T follicular helper cell (primary cell): ENCODE measurements around the gene TMEM18.

Experiments
- DNase-seq: peaks from one replicate; pipeline ENCODE4 v3.0.0-alpha.2; 2020; ENCODE audit warnings: low read depth

Gene TMEM18

DNA sequence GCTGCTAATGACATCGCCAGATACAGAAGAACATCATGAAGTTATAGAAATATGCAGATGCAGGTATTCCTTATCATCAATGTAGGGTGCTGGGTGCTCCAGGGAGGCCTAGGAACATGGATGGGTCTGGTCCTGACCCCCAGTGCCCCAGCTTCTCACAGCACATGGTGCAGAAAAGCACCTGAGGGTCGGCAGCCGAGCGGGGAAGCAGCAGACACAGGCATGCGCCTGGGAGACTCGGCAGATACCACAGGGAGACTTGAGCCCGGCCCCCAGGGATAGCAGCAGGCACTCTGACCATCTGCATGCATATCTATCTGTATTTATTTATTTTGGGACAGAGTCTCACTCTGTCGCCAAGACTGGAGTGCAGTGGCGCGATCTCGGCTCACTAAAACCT, 43.2 kb downstream of the TMEM18 start:
- no peak for DNase-seq

DNA sequence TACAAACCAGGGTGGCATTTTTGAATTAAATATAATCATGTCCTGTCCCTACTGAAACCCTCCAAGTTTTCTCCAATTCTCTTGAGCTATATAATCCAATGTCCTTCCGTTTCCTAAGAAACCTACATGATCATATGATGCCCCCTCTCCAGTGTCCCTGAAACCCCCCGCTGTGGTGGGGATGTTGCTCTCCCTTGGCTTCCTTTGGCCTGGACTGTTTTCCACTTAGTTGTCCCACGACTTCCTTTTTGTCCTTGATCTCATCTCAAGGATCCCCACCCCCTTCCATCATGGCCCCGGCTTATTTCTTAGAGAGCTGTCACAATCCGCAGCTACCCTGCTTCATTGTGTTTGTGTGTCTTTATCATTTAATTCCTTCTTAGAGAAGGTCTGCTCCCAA, 43.8 kb downstream of the TMEM18 start:
- no peak for DNase-seq

DNA sequence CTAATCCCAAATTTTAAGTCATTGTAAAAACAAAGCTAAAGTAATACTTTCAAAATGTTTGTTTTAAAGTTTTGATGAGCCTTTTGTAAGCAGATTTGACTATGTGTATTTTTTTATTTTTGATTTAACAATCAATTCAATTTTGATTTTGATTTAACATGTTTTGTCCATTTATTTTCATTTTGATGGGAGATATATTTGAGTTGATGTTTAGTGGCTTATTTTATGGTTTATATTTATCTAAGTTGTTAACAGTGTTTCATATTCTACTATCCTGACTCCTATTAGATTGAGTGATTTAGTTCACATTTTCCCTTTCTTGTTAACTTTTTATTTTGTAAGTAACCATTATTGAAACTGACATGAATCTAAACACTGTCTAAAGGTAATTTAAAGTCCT, 44.7 kb downstream of the TMEM18 start:
- no peak for DNase-seq

DNA sequence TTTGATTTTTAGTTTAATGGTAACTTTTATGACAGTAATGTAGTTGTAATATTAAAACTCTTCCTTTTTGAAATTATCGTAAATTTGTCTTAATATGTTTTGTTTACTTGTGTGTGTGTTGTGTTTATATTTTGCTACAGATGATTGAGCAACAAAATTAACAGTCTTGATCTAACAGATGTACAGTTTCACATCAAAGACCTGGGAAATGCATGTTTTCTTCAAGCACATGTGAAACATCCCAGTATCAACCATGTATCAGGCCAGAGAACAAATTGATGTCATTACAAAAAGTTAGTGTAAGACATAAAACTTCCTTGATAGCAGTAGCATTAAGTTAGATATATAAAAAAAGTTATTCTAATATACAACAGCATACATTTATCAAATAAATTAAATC, 45.5 kb downstream of the TMEM18 start:
- DNase-seq = no peak

DNA sequence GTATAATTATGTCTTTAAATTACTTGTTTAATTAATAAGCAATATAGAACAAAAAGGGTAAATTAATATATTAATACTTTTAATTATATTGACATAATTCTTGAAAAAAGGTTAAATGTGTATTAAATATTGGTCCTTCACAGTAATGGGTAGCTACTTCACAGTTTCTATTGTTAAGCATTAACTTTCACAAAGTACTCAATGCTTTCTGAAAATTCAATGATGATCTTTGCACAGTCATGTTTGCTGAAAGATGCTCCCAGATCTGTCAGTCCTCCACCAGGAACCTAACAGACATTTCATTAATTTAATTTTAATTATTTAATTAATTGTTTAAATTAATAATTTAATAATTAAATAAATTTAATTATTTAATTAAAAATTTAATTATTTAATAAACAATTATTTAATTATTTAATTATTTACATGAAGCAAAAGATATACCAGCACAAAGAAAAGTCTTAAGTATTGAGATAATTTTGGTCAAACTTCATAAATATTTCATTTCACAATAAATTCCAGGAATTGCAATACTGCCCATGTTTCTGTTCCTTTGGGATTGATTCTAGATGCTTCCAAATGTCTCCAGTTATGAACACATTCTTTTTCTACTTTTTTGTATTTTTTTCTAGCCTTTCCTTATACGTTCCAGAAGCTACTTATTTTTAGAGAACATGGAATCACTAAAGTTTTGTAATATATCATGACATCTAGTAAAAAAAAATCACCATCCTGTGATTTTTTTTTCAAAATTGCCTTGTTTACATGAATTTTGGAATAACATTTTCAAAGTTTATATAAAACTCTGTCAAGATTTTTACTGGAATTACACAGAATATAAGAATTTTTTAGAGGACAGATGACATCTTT, 46.5 kb downstream of the TMEM18 start:
- no peak for DNase-seq

DNA sequence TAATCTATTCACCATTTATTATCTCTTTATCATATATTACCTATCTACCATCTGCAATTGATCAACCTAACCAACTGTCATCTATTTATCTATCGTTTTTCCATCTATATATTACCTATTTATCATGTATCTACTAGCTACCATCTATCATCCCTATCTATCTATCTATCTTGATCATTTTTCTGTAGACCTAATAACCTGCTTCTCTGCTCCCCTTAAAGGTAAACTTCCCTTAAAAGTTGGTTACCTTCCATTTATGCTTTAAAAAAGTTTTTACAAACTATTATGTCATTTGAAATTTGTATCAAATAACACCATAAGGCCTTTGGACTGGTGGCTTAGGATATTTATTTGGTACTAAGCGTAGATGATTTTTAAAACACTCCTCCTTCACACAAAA, 47.2 kb downstream of the TMEM18 start:
- no peak for DNase-seq

DNA sequence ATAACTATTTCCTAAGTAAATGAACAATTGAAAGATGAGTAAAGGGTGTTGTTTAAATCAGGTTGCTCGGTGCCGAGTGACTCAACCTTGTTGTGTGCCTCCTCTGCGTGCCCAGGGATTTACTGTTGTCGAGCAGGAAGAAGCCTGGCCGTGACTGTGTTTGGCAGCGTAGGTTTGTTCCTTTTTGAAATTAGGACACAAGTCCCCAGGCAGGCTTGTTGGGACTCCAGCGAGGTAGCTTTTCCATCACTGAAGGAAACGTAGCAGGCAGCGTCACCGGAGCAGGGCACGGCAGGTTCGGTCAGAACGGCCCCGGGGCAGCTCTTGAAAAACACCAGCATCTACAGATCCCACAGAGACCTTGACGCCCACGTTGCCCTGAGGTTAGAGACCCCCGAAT, 48.6 kb downstream of the TMEM18 start:
- no peak for DNase-seq

DNA sequence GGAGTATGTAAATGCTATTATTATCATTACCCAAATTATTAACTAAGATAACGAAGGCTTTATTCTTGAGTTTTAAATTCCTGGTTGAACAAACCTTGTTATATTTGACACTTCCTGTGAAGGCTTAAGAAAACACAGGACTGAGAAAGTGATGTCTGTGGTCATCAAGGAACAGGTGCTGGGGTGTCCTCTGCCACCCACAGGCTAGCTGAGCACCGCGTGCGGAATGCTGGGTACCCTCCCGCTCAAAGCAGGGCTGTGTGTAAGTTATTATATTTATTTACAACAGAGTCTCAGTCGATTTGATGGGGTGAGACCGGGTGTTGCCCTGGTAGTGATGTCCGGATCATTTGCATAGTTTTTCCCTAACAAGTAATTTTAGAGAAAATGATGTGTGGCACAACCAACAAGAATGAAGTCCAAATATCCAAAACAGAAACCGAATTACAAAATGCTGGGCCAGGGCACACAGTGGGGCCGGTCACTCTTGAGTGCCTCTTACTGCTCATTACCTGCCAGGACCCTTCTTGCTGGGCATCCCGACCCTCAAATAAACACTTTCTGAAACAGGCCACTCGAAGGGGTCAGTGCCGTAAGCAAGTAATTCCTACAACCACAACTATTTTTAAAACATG, 49.2 kb downstream of the TMEM18 start:
- no peak for DNase-seq

DNA sequence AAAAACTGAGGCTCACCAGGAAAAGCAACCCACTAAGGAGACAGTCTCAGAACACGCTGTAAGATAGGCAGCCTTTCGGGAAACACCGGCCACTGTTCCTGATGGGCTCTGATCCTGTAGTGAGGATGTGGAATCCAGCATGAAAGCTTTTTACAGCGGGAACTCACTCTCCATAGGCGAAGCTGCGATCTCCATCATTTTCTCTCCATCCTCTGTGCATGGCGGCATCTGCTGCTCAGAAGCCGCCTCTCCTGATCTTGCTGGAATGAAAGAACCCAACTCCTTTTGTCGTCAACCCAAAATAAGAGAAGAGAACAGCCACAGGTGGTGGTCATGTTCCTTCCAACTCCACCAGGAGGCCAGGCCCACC, 49.9 kb downstream of the TMEM18 start:
- DNase-seq = no peak

DNA sequence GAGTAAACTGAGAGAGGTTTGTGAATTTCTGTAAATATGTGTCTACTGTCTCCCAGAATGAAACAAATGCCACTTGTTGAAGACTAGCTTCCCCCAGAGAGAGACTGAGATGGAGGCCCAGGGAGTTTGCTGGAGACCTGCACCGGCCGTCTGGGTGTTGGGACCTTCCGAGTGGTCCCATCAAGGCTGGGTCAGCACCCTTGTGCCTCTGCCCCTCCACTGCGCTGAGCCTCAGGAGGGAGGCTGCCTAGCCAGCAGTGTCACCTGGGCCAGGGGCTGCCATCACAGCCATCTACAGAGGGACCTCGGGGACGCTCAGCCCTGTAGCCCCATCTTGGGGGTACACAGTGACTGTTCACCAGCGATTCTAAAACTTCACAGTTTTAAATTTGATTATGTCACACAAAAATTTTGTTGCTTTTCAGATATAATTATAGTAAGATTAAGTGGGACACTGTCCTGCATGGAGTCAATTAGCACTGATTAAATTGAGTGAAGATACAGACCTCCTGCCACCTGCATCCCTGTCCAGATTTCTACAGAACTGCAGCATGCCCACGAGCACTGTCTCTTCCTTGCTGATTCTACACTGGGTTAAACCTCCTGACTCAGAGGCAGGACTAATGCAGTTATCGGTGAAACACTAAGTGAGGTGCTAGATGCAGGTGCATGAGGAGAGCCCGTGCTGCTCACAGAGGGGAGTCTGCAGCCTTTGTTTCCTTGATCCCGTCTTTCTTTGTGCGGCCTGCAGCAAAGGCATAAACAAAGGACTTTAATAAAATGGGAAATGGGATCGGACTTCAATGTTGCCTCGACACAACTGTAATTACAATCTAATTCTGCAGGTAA, 50.5 kb downstream of the TMEM18 start:
- DNase-seq = no peak

DNA sequence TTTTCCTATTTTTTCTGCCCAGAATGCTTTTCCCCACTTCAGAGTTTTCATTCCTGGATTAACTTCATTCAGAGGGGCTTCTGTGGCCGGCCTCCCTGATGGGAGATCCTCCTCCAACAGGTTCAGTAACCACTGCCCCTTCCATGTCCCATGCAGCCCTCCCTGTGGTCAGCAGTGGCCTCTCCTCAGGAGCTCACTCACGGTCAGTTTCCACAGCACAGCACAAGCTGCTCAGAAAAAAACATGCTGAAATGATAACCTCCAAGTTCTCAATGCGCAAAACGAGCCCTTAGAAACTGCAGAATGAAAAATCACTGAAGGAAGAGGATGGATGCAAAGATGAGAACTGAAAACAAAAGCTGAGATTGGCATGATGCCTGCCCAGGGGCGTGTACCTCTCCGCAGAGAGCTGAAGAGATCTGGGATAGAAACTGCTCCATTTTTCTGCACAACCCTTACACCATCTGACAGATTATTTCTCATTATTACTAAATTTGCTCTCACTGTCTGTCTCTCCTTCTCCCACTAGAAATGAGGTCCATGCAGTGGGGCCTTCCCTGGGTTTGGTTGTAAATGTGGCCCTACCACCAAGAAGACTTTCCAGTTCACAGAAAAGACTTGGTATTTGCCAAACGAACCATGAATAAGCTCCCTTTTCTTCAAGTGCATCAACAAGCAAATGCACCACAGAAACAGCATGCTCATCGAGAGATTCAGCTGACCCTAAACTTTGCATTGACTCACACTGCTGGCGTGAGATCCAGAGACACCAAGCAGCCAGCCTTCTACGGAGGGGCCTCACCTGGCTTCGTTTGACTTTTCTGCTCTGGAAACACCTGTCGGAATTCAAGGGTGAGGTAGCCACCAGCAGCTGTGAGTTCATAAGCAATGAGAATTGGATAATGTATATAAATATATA, 51.5 kb downstream of the TMEM18 start:
- no peak for DNase-seq

DNA sequence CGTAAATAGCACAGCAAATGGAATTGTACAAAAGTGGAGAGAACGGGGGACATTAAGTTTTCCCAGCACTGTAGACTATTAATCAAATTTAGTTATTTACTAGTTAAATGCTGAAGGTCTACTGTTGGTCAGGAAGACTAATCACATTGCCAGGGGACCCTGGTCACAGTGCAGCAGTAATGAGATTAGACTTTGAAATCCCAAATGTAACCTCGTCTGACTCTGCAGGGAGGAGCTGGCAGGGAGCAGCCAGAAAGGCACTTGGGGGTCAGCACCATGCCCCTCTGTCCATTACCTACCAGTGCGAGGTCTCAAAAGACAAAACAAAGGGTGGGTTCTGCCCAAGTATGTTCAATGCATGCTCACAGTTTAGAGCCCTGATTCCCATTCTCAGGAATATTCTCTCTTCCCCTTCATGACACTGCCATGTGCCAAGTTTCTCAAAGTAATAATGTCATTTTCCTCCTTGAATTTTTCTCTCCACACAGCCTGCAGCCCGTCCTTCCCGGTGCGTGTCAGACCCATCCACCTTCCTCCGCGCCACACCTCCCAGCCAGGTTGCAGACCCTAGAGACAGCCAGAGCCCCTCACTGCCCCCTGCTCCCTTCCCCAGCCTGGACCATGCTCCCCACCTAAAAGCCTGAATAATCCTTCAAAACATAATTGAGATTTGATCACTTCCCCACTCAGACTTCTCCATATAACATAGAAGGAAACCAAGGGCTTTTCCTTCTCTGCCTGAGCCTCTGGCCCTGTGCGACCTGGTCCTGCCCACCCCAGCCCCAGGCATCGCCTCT, 52.5 kb downstream of the TMEM18 start:
- no peak for DNase-seq

DNA sequence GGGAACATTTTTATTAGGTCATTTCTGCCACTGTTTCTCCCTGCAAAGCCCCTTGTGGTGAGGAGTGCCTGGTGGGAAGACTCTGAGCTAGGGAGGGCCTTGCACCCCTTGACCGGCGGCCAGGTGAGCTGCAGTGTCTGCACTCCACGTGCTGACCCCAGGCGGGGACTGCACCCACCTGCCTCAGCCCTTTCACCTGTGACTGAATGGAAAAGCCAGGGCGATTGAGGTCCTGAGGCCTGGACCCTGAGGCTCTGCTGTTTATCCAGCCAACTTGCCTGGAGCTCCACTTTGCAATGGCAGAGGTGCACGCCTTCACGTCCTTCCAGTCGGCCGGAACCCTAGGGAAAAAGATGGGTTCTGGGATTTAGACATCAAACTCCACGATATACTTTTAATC, 53.1 kb downstream of the TMEM18 start:
- DNase-seq = no peak

DNA sequence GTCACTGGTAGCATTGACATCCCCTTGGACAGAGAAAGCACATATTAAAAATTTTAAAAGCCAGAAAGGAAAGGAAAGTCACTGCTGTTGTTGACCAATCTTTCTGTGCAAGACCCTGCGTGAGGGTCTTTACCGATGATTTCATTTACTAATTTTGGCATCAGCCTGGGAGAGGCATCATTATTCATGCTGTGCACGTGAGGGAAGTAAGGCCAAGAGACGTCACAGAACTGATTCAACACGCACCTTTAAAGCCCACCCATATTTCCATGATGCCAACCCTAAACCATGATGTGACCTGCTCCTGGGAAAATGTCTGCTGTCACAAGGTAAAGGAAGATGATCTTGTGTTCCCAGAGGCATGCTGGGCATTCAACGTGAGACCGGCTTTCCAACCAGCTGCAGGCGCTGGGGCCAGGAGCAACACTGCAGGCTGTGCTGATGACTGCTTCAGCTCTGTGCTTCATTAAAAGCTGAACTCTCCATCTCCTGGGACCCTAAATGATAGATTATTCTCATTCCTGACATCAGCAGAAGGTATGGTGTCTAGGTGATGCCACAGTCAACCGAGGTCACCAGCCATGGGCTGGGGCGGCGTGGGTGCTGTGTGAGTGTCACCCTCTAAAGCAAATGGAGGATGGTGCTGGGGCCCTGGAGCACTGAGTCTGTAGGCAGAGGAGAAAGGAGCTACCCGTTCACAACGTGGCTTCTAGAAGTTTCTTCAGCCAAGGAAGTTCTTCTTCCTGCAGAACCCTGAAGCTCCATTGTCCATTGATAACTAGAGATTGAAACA, 53.9 kb downstream of the TMEM18 start:
- no peak for DNase-seq

DNA sequence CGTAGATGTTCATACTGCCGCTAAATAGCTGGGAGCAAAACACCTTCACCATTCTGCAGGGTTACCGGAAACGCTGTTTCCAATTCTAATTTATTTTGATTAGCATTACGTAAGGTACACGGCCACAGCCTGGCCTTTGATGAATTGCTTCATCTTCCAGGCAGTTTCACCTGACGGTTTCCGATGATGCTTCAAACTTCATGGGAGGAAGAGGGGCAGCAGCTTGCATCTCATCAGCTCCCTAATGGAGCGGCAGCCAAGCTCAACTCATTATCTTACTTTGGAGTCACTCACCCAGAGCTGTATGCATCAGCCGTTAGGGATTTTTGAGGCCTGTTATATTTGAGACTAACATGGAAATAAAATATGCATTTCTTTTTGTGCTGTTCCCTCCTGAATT, 54.8 kb downstream of the TMEM18 start:
- DNase-seq = no peak

DNA sequence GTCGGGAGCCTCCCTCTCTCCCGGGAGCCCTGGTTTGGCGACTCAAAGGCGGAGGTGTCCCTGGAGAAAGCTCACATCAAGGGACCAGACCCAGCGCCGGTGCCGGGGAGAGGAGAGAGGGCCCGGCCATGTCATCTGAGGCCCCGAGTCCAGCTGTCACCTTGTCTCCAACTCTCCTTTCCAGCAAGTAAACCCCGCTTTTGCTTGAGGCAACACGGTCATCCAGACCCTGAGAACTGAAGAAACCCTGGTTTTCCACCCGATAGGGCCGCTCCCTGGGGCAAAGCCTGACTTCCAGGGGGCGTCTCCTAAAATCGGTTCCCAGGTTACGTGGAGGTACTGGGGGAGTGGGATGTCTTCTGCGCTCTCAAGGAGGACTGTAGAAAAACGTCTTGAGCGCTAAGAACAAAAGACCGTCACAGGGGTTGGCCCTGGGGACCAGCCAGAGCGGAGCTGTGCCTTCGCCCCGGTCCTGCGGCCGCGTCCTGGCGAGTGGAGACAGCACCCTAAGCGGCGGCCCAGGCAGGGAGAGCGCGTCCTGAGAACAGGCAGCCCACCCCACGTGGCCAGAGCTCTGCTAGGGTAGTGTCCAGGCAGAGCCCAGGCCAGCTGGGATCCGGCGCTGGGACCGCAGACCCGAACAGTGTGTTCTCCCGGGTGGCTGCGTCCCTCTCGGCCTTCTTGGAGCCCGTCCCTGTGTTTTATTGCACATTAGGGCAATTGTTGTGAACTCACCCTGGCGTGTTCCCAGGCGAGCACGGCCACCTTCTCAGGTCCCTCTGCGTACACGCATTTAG, 55.7 kb downstream of the TMEM18 start:
- DNase-seq = no peak

DNA sequence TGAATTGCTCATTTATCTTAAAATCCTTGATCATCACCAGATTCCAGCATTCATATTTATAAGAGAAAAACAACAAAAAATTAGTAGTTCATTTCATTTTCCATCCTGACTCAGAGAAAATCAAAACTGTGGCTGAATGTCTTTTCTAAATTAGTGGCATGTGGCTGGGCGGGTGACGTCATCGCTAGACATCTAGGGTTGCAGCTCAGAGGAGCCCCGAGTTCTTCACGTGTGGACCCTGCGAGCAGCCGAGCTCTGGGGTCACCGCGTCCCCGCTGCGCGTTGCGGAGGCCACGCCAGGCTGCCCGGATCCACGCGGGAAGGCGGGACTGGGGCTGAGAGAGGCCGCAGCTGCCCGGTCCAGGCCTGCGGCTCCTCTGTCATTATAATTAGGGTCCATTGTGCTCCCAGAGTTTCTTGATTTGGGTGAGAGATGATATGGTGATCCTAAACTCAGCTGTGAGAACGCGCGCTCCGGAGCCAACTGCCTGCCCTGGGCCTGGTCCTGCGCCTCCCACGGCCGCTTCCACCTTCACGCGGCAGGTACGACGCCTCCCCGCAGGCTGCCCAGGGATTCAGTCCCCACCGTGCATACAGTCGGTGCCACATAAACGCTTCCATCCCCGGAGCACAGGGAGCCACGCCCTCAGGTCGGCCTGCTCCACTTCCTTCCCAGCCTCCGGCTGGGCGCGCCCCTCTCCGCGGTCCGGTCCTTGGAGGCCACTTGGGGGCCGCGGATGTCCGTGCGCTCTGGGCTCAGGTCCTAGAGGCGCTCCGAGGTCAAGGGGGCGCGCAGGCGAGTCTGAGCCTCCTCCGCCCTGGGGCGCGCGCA, 56.5 kb downstream of the TMEM18 start:
- no peak for DNase-seq

DNA sequence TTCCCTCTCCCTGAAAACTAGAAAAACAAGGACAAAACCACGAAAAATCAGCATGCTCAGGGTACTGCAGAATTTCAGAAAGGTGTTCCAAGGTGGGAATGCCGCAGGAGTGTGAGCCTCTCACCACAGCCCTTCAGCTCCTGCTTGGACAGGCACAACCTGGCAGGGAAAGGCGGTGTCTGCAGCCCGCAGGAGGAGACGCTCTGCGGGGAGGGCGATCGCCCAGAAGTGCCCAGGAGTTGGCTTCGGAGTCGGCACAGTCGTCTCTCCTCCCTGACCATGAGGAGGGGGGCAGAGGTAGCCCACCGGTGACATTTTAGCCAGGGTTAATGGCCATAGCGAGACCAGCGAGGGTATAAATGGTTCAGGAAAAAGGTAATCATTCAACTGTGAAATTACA, 57.2 kb downstream of the TMEM18 start:
- no peak for DNase-seq
